Fibroblast of lung (primary cell): ENCODE results near the gene TANGO2.

Source experiments
- EZH2 ChIP-seq: IDR thresholded peaks from 2 replicates; pipeline ENCODE4 v1.5.1; 2012; ENCODE audit warnings: low read length, control low read depth, mild to moderate bottlenecking; ENCODE audit errors: missing control alignments
- TF ChIP-seq, protein P1 (sequence below), 2 donors: IDR thresholded peaks in 1 of 2; conservative IDR thresholded peaks in 1 of 2; 1 replicate in 1 of 2; 2 replicates in 1 of 2; pipeline ENCODE4 v1.5.1; 2011 to 2012; ENCODE audit warnings: low read length in 2 of 2, control low read depth in 1 of 2, inconsistent platforms in 1 of 2, low read depth in 1 of 2, mild to moderate bottlenecking in 1 of 2

DNA sequence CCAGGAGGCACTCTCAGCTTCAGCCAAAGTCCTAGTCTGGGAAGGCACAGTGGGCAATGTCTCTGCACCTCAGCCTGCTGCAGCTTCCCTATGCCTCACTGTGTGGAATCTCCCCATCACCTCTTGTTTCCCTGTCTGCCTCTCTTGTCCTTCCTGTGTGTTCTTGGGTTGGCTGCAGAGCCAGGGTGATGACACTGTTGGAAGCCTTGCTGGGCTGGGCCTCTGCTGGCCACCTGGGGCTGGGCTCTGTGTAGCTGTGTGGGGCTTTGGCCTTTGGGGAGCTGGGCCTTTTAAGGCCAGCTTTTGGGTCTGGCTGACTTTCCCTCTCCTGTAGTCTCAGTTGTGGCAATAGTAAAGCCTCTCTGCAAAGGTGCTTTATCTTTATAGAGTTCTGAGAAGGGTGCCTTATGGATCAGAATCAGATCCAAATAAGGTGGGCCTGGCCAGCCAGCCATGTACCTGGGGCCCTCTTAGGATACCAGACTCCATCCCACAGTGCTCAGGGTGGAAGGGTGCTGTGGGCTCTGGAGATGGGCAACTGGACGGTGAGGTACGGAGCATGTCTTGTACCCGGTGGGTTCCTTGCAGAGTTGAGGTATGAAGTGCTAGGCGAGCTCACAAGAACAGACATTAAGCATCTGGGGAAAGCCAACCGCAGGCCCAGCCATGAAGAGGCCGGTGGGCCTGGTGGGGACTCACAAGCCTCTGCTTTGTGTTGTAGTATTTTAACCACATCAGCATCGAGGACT, 84.7 kb downstream of the TANGO2 start:
- TF ChIP-seq, protein P1, sequence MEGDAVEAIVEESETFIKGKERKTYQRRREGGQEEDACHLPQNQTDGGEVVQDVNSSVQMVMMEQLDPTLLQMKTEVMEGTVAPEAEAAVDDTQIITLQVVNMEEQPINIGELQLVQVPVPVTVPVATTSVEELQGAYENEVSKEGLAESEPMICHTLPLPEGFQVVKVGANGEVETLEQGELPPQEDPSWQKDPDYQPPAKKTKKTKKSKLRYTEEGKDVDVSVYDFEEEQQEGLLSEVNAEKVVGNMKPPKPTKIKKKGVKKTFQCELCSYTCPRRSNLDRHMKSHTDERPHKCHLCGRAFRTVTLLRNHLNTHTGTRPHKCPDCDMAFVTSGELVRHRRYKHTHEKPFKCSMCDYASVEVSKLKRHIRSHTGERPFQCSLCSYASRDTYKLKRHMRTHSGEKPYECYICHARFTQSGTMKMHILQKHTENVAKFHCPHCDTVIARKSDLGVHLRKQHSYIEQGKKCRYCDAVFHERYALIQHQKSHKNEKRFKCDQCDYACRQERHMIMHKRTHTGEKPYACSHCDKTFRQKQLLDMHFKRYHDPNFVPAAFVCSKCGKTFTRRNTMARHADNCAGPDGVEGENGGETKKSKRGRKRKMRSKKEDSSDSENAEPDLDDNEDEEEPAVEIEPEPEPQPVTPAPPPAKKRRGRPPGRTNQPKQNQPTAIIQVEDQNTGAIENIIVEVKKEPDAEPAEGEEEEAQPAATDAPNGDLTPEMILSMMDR (conservative IDR thresholded peaks at IDR 0.05 in 1 of 2, IDR thresholded peaks at IDR 0.05 in 1 of 2; ENCODE audit: low read depth in 1 of 2, low read length in 2 of 2): no peak
- TF ChIP-seq EZH2: no peak
